Measurements from ENCODE around the gene TNFRSF1B.

The TNFRSF1B gene

GRCh38 chr1:12176298-12177118, 9.7 kb downstream of the TNFRSF1B start:
- DNase-seq, result no peak

GRCh38 chr1:12177156-12177998, 10.6 kb downstream of the TNFRSF1B start:
- no peak for DNase-seq

- DNase-seq, result peak; percentile 84
Observed at GRCh38 chr1:12177999-12178441, 11.2 kb downstream of the TNFRSF1B start.

GRCh38 chr1:12178511-12178910, 11.7 kb downstream of the TNFRSF1B start:
- DNase-seq, result no peak

- DNase-seq, result peak; percentile 71
Observed at GRCh38 chr1:12179111-12179519, 12.3 kb downstream of the TNFRSF1B start.

- no peak for DNase-seq
Observed at GRCh38 chr1:12179676-12180075, 12.9 kb downstream of the TNFRSF1B start.

GRCh38 chr1:12180315-12180714, 13.5 kb downstream of the TNFRSF1B start:
- DNase-seq, result no peak

GRCh38 chr1:12180903-12181302, 14.1 kb downstream of the TNFRSF1B start:
- DNase-seq, result no peak

GRCh38 chr1:12181568-12181967, 14.8 kb downstream of the TNFRSF1B start:
- no peak for DNase-seq

- DNase-seq, result no peak
Observed at GRCh38 chr1:12182410-12182984, 15.7 kb downstream of the TNFRSF1B start.

- no peak for DNase-seq
Observed at GRCh38 chr1:12183095-12183794, 16.5 kb downstream of the TNFRSF1B start.

- no peak for DNase-seq
Observed at GRCh38 chr1:12184008-12184681, 17.4 kb downstream of the TNFRSF1B start.

GRCh38 chr1:12185036-12185917, 18.5 kb downstream of the TNFRSF1B start:
- DNase-seq, result no peak

GRCh38 chr1:12185918-12186678, 19.3 kb downstream of the TNFRSF1B start:
- no peak for DNase-seq

- DNase-seq, result no peak
Observed at GRCh38 chr1:12186679-12186985, 19.8 kb downstream of the TNFRSF1B start.

- DNase-seq, result no peak
Observed at GRCh38 chr1:12188115-12188514, 21.3 kb downstream of the TNFRSF1B start.

GRCh38 chr1:12188657-12189327, 22.0 kb downstream of the TNFRSF1B start:
- no peak for DNase-seq

- no peak for DNase-seq
Observed at GRCh38 chr1:12189328-12189682, 22.5 kb downstream of the TNFRSF1B start.

- no peak for DNase-seq
Observed at GRCh38 chr1:12191242-12192032, 24.6 kb downstream of the TNFRSF1B start.
